ENCODE measurements around the gene AGRN.
"Not testable (repeated sequence)": the region's sequence is repeated elsewhere in the genome, so short reads cannot be mapped to it uniquely, and the experiment has no call there.

Gene AGRN

DNA sequence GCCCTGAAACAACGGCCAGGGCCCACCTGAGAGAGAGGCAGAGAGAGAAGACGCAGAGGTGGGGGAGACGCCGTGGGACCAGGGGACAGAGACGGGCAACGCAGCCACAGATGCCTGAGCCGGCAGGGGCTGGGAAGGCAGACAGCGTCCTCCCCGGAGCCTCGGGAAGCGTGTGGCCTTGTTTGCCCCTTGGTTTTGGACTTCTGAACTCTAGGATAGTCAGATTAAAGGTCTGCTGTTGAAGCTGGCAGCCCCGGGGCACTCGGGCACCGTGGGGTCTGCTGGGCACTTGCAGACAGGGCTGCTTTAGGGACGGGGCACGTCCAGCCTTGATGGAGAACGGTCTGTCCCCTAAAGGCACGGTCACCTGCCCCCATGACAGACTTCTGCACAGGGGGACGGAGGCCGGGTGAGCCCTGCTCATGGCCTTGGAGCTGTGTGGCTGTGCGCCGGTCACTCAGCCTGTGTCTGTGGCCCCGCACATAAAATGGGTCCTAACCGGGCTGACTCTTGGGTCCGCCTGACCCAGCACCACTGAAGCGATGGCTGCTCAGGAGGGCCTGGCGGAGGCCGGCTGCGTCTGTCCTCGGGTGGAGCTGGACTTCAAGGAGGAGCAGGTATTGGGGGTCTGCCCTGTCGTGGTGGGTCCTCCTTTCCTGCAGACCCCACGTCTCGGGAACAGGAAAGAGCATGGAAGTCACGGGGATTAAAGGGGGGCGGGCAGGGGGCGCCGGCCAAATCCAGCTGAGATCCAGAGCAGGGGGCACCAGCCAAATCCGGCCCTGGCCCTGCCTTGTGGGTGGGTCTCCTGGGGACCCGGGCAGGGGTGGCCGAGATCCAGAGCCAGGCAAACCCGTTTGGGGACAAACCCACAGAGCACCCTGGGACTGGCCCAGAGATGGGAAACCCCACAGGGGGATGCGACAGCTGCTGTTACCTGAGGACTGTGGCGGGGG lies 63.8 kb downstream of the AGRN start:
- DNase-seq, result no peak

DNA sequence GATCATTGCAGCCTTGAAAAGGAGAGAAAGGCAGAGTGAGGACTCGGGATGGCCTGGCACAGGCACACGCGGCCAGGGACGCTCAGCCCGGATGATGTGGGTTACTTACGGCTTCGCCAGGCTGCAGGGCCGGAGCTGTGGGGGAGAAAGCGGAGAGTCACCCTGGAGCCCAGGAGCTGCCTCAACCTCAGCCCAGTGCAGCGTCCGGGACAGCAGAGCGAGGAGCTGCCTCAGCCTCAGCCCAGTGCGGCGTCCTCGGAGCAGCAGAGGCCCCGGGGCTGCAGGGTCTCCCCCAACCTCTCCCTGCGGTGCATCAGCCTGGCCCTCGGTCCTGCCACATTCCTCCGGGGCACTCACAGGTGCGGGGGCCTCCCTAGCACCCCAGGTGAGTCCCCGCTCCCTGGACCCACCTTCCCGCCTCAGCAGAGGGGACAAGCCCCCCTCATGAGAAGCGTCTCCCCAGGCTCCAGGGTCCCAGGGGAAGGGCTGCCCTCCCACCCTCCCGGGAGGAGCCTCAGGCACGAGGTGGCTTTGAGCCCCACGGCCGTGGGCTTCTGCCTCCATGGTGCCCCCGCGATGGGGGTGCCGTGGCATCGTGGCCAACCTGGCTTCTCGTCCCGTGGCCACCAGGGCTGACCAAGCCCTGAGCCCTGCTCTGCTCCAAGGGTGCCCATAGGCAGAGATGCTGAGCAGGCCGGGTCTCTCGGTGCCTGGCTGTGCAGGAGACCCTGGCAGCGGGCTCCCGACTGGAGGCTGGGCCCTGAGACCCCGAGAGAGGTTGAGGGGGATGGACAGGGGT lies 64.7 kb downstream of the AGRN start:
- no peak for DNase-seq

GRCh38 chr1:1085171-1085841 lies 65.4 kb downstream of the AGRN start:
- DNase-seq, result no peak

- no peak for DNase-seq
Measured at GRCh38 chr1:1085911-1086841, 66.3 kb downstream of the AGRN start.

GRCh38 chr1:1086911-1087341 lies 67.0 kb downstream of the AGRN start:
- DNase-seq, result no peak

DNA sequence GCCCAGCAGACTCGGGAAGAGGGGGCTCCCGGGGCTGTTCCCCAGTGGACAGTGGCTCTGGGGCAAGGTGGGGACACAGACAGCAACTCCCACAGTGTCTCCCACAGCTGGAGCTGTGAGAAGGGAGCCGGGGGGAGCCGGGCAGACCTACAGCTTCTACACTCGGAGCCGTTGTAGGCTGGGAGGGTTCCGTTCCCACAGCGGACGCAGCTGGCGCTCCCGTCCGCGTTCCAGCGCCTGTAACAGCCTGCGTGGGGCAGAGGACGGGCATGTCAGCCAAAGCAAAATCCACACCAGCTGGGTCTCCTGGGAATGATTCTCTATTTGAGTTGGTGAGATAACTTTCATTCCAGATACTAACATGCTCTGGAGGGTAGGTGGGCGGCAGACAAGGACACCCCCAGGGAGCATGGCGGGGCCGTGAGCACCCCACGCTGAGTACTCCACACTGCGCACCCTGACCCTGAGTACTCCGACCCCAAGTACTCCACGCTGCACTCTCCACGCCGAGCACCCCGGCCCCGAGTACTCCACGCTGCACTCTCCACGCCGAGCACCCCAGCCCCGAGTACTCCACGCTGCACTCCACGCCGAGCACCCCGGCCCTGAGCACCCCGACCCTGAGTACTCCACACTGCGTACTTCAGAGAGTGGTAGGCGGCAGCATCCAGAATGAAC lies 67.6 kb downstream of the AGRN start:
- DNase-seq, result no peak

DNA sequence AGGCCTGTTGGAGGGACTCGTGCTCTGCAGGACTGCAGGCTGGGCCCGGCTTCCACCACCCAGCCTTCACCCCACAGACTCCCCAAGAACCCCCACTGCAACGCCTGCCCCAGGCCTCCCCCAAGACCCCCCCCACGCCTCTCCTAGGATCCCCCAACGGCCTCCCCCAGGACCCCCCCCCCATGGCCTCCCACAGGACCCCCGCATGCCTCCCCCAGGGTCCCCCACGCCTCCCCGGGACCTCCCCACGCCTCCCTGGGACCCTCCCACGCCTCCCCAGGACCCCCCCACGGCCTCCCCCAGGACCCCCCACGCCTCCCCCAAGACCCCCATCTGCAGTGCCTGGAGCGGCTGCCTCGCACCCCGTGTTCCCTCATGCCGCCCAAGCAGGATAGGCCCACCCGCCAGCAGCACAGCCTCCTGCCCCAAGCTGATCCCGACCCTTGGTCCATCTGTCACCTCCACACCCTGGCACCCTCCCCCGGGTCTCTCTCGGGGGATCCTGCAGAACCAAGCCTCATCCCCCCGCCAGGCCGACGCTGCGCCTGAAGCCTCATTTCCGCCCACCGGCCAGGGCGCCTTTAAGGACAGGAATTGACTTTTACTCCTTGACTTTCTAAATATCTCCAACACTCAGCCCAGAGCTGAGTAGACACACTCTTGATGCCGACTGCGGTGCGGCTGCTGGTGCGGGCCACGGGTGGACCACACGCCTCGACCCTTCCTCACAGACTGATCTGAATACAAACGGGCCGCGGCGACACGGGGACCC lies 68.3 kb downstream of the AGRN start:
- no peak for DNase-seq

- DNase-seq, result no peak
Measured at GRCh38 chr1:1088801-1089680, 69.1 kb downstream of the AGRN start.

GRCh38 chr1:1089731-1090423 lies 70.0 kb downstream of the AGRN start:
- no peak for DNase-seq

DNA sequence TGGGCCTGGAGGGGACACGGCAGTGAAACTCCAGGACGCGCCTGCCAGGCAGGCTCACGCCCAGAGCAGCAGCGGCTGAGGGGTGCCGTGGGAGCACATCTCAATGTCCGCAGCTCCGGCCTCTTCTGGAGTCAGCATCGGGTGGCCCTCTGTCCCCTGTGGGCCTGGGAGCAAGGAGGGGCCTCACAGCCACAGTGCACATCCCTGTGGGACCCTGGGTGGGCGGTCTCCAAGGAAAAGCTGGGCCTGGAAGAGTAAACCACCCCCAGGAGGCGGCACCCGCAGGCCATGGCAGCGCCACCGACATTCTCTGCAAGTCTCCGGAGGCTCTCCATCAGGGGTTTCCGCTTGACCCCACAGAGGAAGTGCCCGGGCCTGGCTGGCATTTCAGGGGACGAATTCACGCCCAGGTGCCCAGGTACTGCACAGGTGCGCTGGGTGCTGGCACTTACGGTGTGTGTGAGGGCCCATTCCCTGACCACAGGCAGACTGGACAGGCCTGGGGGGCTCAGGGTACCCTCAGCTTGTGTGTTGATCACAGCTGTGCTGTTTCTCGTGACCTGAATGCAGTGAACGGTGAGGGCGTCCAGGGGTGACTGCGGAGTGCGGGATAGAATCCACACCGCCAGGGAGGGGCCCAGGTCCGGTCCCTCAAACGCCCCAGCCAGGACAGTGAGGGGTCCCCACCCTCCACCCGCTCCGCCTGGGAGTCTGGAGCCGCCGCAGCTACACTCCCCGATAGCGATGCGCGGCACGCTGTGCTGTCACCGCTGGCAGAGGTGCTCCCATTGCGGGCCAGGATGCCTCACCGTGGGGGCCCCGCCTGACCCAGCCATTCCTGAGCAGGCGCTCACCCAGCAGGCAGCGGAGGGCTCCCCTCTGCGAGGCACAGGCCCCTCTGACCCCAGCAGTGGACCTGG lies 70.8 kb downstream of the AGRN start:
- no peak for DNase-seq

DNA sequence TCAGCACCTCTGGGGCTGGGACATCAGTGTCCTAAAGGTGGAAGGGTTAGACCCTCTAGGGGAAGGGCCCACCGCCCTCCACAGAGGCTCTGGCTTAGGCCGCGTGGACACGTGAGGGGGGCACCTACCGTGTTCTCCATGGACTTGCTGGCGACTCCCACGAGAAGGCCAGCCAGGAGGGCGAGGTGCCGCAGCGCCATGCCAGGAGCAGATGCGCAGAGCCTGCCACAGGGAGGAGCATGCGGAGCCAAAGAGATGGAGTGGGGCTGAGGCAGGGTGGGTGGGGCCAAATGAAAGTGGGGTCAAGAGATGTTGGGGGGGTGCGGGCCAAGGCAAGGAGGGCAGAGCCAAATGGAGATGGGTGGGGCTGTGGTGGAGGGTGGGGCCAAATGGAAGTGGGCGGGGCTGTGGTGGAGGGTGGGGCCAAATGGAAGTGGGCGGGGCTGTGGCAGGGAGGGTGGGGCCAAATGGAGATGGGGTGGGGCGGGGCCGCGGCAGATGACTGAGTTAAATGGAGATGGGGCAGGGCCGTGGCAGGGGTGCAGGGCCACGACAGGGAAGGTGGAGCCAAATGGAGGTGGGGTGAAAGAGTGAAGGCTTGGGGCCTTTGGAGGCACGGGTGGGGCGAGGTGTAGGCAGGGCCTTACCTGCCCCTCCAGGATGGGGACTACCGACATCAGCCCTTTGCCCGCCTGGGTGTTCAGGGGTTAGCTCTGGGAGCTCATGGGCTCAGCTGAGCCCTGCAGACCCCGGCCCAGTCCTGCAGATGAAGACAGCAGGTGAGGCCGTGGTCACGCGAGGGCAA lies 71.6 kb downstream of the AGRN start:
- no peak for DNase-seq

GRCh38 chr1:1092149-1092855 lies 72.4 kb downstream of the AGRN start:
- no peak for DNase-seq

- DNase-seq, result no peak
Measured at GRCh38 chr1:1092894-1093609, 73.1 kb downstream of the AGRN start.

DNA sequence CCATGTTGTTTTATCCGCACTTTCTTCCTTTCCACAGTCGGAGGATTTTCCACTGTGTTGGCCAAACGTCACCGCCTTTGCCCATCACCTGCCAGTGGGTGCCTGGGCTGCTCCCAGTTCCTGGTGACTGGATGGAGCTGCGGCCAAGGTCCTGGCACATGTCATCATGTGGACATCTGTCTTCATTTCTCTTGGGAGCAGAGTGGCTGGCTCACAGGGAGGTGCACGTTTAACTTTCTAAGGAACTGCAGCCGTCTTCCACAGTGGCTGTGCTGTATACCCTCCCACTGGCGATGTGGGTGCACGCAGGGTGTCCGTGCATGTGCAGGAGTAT lies 73.7 kb downstream of the AGRN start:
- no peak for DNase-seq

DNA sequence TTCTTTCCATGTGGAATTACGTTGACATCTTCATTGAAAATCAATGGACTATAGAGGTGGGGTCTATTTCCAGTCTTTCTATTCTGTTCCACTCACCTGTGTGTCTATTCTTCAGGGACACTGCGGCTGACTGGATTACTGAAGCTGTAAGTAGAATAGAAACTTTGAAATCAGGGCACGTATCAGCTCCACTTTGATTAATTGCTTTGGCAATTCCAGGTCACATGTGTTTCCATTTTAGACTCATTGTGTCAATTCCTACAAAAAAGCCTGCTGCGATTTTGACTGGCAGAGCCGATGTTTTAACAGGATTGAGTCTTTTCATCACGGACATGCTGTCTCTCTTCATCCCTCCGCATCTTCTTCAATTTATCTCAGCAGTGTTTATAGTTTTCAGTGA lies 75.1 kb downstream of the AGRN start:
- no peak for DNase-seq

DNA sequence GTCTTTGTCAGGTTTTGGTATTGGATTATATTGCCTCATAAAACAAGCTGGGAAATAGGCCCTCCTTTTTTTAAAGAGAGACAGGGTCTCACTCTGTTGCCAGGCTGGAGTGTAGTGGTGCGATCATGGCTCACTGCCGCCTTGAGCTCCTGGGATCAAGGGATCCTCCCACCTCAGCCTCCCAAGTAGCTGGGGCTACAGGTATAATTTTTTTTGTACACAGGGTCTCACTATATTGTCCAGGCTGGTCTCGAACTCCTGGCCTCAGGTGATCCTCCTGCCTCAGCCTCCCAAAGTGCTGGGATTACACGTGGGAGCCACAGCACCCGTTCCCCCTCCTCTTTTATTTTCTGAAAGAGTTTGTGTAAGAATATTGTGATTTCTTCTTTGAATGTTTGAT lies 76.2 kb downstream of the AGRN start:
- DNase-seq, result not testable (repeated sequence)
